Measurements from ENCODE around the gene PSMA5. TPM values are rescaled to one million over a fixed set of nuclear protein-coding genes. Genes with fewer than 3 reads are reported as not detected.

The PSMA5 gene
- total and polyA plus RNA-seq, 2 of the 13 experiments (the other 11 are each of a cell fraction or from before 2014, with no cell fraction given), result 140 to 169 TPM

DNA sequence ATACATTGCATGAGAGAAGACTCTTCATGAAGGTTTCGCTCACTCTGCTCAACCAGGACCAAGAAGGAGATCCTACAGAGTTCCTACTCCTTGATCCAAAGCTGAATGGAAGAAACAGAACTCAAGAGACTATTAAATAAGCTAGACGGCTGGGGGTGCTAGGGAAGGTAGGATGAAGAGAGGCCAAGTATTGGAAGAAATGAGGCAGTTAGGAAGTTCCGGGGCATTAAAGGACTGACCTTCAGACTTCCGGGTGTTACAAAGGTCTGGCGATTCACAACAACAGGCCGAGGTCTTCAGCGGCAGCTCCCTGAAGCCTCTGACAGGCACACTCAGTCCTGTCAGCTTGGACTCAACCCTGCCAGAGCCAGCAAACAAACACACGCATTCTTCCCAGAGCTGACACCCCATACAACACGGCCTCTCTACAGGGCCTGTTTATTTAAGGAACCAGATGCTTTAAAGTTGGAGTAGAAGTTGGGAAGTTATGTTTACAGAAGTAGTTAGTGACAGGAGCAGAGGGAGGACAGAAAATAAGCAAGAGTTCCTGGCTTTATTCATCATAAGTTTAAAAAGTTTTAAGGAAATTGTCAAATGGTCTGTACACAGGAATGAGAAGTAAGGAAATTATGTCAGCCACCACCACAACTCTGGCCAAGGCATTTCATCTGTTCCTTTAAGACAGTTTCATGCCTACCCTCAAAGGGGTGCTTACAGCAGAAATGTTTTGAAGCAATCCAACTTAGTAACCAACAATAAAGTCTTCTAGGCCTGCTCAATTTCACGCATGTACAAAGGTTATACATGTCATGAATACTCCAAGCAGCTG, 33.2 kb downstream of the PSMA5 start (continued):
- TF ChIP-seq SIX4 (CRISPR knock-in tag; IDR thresholded peaks at IDR 0.05) (peak; percentile 54; the same call in 1 of the 2 replicates), TFAP4 (IDR thresholded peaks at IDR 0.05; ENCODE audit: borderline replicate concordance, low read depth) (peak; percentile 89), TERF1 (CRISPR knock-in tag; IDR thresholded peaks at IDR 0.05) (no peak), SNAPC5 (CRISPR knock-in tag; IDR thresholded peaks at IDR 0.05; ENCODE audit: borderline replicate concordance) (0 out of 2 replicates have a peak, but pooled peaks have one; percentile 10), ISL2 (CRISPR knock-in tag; IDR thresholded peaks at IDR 0.05) (peak; percentile 79), ZNF629 (CRISPR knock-in tag; conservative IDR thresholded peaks at IDR 0.05) (peak; percentile 44; the same call in 1 of the 2 replicates), CAMTA2 (CRISPR knock-in tag; IDR thresholded peaks at IDR 0.05; ENCODE audit: borderline replicate concordance) (no peak), ZMYM4 (CRISPR knock-in tag; IDR thresholded peaks at IDR 0.05) (peak; percentile 78; the same call in 1 of the 2 replicates), ZNF180 (CRISPR knock-in tag; IDR thresholded peaks at IDR 0.05; ENCODE audit: borderline replicate concordance, low read depth) (no peak), NFE2 (CRISPR knock-in tag; IDR thresholded peaks at IDR 0.05) (no peak), ZNF615 (CRISPR knock-in tag; IDR thresholded peaks at IDR 0.05; ENCODE audit: borderline replicate concordance) (no peak), ZNF749 (CRISPR knock-in tag; IDR thresholded peaks at IDR 0.05; ENCODE audit: borderline replicate concordance) (no peak), ZNF143 (CRISPR knock-in tag; IDR thresholded peaks at IDR 0.05) (0 out of 2 replicates have a peak, but pooled peaks have one; percentile 19), PRPF4 (IDR thresholded peaks at IDR 0.05; ENCODE audit: low read depth, low read length, poor library complexity, severe bottlenecking) (no peak), ARHGAP35 (CRISPR knock-in tag; IDR thresholded peaks at IDR 0.05; ENCODE audit: borderline replicate concordance) (no peak), NFKBIZ (CRISPR knock-in tag; IDR thresholded peaks at IDR 0.05) (peak; percentile 68; the same call in 1 of the 2 replicates), USF2 (IDR thresholded peaks at IDR 0.05; ENCODE audit: low read depth, low read length) (no peak), USF2 (CRISPR knock-in tag; IDR thresholded peaks at IDR 0.05; ENCODE audit: borderline replicate concordance) (no peak)
- TF ChIP-seq, protein P1, sequence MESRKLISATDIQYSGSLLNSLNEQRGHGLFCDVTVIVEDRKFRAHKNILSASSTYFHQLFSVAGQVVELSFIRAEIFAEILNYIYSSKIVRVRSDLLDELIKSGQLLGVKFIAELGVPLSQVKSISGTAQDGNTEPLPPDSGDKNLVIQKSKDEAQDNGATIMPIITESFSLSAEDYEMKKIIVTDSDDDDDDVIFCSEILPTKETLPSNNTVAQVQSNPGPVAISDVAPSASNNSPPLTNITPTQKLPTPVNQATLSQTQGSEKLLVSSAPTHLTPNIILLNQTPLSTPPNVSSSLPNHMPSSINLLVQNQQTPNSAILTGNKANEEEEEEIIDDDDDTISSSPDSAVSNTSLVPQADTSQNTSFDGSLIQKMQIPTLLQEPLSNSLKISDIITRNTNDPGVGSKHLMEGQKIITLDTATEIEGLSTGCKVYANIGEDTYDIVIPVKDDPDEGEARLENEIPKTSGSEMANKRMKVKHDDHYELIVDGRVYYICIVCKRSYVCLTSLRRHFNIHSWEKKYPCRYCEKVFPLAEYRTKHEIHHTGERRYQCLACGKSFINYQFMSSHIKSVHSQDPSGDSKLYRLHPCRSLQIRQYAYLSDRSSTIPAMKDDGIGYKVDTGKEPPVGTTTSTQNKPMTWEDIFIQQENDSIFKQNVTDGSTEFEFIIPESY (CRISPR knock-in tag; IDR thresholded peaks at IDR 0.05), result peak; percentile 60; the same call in 1 of the 2 replicates
- TF ChIP-seq, protein P2, sequence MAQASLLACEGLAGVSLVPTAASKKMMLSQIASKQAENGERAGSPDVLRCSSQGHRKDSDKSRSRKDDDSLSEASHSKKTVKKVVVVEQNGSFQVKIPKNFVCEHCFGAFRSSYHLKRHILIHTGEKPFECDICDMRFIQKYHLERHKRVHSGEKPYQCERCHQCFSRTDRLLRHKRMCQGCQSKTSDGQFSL (CRISPR knock-in tag; IDR thresholded peaks at IDR 0.05), result no peak
